GM19467 (cell line): ENCODE measurements around the gene DNMT3A.
A peak's percentile ranks its signal among the peaks of the same experiment; 100 is the strongest.
"Not testable (repeated sequence)": the region's sequence is repeated elsewhere in the genome, so short reads cannot be mapped to it uniquely, and the experiment has no call there.

Source experiments
- ATAC-seq: cut with Tn5 transposase; IDR thresholded peaks from one replicate; pipeline ENCODE4 v1.9.1; 2021; ENCODE audit warnings: mild to moderate bottlenecking, moderate library complexity; ENCODE audit not compliant: unreplicated experiment

DNMT3A gene

DNA sequence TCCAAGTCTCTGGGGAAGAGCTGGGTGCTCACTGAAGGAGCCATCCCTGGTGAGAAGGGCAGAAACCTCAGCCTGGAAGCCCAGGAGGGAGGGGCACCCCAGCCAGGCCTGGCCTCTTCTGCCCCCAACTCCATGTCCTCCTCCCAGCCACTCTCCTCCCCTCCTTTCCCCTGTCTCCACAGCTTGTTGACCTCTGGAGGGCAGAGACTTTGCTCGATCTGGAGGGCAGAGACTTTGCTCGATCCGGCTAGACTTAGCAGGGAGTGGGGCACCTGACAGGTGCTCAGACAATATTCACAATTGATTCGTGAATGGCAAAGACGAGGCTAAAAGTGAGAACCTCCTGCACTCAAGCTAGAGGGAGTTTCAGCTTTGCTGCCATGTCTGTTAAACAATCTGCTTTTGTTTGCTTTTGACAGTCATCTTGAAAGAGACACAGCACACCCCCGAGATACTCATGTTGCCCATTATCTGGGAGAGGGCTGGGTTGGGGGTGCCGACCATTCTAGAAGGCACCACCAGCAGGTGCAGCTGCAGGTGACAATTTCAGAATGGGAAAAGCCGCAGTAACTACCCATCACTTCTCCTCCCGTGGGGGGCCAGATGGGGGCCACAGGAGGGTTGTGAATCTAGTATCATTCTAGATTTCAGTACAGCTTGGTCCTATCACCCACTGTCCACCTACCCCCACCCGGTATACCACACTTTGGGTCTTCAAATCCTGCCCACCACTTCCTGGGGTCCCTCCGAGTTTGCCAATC is 54.8 kb downstream of the DNMT3A start:
- ATAC-seq = no peak

GRCh38 chr2:25286025-25286400 is 55.7 kb downstream of the DNMT3A start:
- ATAC-seq = peak; percentile 72

DNA sequence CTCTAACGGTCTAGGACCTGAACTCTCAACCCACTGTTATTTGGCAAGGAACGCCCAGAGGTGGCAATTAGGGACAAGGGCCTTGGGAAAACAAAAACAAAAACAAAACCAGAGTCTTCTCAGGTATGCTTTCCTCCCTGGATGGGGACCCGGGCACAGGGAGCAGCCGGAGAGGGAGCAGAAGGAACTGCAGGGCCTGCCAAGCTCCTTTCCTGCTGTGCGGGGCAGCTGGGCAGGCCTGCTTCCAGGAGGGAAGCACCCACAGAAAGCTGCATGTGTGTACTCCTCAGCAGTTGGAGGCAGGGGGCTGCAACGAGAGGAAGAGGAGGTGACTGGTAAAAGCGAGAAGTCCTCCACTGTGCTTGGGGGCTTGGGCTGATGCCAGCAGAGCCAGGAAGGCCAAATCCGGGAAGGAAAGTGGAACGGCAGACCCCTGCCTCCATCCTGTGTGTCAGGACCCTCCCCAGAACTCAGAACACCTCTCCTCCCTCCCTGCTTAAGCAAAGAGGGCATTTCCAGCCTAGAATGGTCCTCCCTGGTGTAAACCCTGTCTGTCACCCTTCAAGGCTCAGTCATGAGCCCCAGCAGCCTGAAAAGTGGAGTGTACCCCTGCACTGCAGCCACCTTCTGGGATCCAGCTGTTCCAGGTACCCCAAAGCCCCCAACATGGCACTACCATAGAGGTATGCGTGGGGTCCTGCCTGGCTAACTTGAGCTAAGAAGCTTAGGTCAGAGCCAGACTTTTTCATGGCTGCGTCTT is 56.3 kb downstream of the DNMT3A start:
- ATAC-seq = no peak

GRCh38 chr2:25284756-25285155 is 57.0 kb downstream of the DNMT3A start:
- ATAC-seq = no peak

DNA sequence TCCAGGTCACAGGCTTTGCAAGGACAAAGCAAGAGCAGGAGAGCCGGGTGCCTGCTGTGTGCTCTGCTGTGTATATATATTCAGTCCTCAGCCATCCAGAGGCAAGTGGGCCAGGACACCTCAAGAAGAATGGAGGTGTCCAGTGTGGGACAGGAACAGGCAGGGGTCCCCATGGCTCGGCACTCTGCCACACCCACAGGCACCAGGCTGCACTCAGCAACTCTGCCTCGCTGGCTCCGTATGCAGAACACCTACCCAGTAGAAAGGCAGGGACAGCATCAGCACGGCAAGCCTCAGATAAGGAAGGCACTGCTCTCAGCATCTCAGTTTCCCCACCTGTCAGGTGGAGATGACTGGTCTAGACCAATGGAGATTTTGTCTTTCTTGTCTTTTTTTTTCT is 57.8 kb downstream of the DNMT3A start:
- no peak for ATAC-seq

GRCh38 chr2:25281941-25282340 is 59.8 kb downstream of the DNMT3A start:
- no peak for ATAC-seq

GRCh38 chr2:25281522-25281921 is 60.2 kb downstream of the DNMT3A start:
- no peak for ATAC-seq

DNA sequence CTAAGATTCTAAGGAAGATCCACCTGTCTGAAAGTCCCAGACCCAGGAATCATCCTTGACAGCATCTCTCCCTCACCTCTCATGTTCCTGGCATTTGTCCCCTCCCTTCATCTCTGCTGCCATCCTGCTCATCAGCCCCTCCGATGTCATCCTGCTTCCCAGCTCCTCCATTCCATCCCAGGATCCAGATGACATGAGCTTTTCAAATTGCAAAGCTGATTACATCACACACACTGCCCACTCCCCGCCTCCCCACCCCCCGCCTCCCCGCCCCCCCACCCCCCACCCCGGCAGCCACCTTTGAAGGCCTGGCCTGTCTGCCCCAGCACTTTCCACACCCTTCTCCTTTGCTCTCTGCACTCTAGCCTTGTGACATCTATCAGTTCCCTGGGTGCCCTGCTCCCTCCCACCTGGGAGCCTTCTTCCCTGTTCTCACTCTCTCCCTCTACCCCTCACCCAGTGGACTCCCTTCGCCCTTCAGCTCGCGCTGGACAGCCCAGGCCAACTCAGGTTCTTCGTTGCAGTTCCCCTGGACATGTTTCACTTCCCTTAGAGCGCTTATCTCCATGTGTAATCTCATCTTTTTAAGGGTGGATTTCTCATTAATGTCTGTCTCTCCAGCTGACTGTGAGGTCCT is 61.6 kb downstream of the DNMT3A start:
- no peak for ATAC-seq

- peak; percentile 77 for ATAC-seq
Measured at GRCh38 chr2:25279091-25279651, 62.6 kb downstream of the DNMT3A start.

GRCh38 chr2:25276569-25277465 is 64.9 kb downstream of the DNMT3A start:
- no peak for ATAC-seq

DNA sequence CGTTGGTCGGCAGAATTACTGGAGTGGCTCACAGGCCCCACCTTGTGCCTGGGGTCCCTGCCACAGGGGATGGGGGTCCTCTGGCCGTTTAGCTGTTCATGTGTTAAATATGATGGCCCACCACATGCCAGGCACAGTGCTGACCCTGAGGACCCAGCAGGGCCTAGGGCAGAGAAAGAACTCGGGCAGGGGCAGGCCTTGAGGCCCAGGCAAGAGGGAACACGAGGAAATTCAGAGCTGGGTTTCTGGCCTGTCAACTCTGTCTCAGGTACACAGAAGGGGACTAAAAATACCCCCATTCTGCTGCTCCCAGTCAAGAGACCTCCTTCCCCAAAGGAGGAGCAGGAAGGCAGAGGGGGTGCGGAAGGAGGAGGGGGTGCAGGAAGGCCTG is 66.2 kb downstream of the DNMT3A start:
- ATAC-seq = no peak

GRCh38 chr2:25274868-25275574 is 66.7 kb downstream of the DNMT3A start:
- ATAC-seq = no peak

- ATAC-seq = no peak
Measured at GRCh38 chr2:25273985-25274535, 67.7 kb downstream of the DNMT3A start.

GRCh38 chr2:25272705-25273104 is 69.0 kb downstream of the DNMT3A start:
- not testable (repeated sequence) for ATAC-seq

DNA sequence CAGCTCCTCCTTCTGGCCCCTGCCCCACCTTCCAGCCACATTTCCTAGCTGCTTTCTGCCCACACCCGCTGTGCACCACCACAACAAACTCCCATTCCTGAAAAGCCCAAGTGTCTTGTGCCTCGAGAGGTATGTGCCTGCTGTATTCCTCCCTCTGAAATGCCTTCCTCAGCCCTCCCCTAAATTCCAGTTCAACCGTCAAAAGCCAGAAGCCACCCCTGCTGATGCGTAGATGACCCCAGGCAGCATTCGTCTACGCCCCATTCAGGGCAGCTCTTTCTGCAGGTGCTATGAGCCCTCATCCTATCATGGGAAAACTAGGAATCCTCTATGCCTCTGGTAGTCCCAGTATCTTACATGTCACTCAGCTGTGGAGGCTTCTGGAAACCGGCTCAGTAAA is 71.7 kb downstream of the DNMT3A start:
- no peak for ATAC-seq

- no peak for ATAC-seq
Measured at GRCh38 chr2:25269233-25269632, 72.5 kb downstream of the DNMT3A start.

DNA sequence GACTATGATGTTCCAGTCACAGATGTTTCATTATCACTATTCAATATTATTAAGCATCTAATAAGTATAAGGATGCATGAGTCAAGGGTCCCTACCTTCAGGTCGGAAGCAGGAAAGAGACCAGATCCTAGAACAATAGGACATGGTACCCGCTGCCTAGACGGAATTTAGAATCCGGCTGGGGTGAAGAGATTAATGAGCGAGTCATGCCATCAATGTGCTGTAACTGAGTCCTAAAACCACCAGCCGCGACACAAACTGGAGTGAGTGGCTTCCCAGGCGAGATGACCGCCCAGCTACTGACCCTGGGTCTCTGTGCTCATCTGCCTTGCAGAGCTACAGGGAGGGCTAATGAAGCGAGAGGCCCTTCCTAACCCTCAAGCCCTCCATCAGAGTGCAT is 73.6 kb downstream of the DNMT3A start:
- no peak for ATAC-seq

DNA sequence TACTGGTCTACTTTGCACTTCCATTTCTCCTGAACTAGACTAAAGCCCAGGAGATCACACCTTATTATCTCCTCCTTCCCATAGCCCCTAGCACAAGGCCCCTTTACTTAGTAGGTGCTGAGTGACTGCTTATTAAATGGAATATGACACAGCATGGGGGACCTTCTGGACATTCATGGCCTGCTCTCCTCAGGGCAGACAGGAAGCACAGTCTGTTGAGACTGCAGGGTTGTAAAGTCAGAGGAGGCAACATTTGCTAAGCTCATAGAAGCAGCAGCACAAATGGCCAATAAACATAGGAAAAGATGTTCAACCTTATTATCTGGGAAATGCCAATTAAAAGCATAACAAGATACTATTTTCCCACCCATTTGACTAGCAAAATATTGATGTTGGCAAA is 75.3 kb downstream of the DNMT3A start:
- no peak for ATAC-seq

DNA sequence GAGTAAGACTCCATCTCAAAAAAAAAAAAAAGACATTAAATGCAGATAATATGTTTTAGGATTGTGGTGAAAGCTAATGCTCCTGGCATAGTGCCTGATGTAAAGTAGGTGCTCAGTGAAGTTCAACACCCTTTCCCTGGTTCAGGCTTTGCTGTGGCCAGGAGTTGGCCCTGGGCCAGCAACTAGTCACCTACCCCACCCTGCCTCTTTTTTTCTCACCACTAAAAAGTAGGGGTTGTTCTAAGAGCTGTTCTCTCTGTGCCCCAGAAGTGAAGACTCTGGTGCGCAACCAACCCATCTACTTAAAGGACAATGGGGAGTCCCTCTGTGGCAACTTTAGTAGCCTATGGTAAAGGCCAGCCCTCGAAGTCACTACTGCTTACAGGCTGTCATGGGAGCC is 75.9 kb downstream of the DNMT3A start:
- no peak for ATAC-seq

DNA sequence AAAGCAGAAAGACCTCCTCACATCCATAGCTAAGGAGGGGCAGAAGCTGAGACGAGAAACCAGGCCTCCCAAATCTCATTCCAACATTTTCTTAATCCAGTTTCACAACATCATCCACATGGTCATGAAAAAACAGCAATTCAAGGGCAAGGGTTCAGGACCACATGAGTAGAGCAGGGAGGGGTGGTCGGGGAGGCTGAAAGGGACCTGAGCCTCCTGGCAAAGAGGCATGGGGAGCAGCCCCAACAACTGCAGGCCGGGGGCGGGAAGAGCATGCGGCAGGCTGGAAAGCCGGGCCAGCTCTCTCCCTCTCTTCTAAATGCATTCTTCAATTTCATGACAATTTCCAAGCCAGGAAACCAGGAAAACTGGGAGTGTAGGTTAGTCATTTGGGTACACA is 76.7 kb downstream of the DNMT3A start:
- no peak for ATAC-seq
